IMR-90 (cell line): ENCODE data around the gene DOK6. TPM values are rescaled to one million over a fixed set of nuclear protein-coding genes. Genes with fewer than 3 reads are reported as not detected.
"Not testable (repeated sequence)": the region's sequence is repeated elsewhere in the genome, so short reads cannot be mapped to it uniquely, and the experiment has no call there.

Experiments
- ATAC-seq: fragments of 200-7000 bp; cut with Tn5 transposase; 2 replicates; pipeline ENCODE4 v1.9.1; 2020; ENCODE audit warnings: low read depth, mild to moderate bottlenecking, moderate library complexity
- BruUV-seq: library from RNA; stranded (reverse); fragments of 400-500 nt; replicated peaks from 2 replicates; lab custom pipeline; 2021; lab: Mats Ljungman, UMichigan
- CTCF ChIA-PET: fragments of 300-600 bp; formaldehyde crosslinking; extraction: SDS; loops from one replicate; lab custom pipeline; 2021; ENCODE audit warnings: antibody characterized with exemption; lab: Yijun Ruan, JAX
- POLR2A ChIA-PET: fragments of 300-600 bp; sonication (Branson Sonifier 250); formaldehyde crosslinking; loops from one replicate; lab custom pipeline; 2022; ENCODE audit warnings: antibody characterized with exemption; ENCODE audit not compliant: unreplicated experiment; lab: Charles Lee
- DNase-seq: peaks from one replicate; pipeline ENCODE4 v3.0.0; 2013
- H2AFZ ChIP-seq: replicated peaks from 2 replicates; pipeline ENCODE3; 2013; ENCODE audit warnings: low read length, mild to moderate bottlenecking; ENCODE audit not compliant: poor library complexity
- H2AK5ac ChIP-seq: 2 replicates; pipeline ENCODE4 v1.6.1; 2013; ENCODE audit warnings: low read depth, low read length, inconsistent platforms
- H2AK9ac ChIP-seq: replicated peaks from 2 replicates; pipeline ENCODE3; 2013; ENCODE audit warnings: mild to moderate bottlenecking, low read depth, low read length, moderate library complexity; ENCODE audit not compliant: poor library complexity
- H2BK120ac ChIP-seq: 2 replicates; pipeline ENCODE4 v1.6.1; 2013; ENCODE audit warnings: low read depth, low read length, inconsistent platforms
- H2BK15ac ChIP-seq: 3 replicates; pipeline ENCODE4 v1.6.1; 2013; ENCODE audit warnings: low read depth, low read length, inconsistent platforms
- H2BK20ac ChIP-seq: 2 replicates; pipeline ENCODE4 v1.6.1; 2013; ENCODE audit warnings: low read depth, mild to moderate bottlenecking, inconsistent platforms, low read length, moderate library complexity
- H2BK5ac ChIP-seq: 2 replicates; pipeline ENCODE4 v1.6.1; 2013; ENCODE audit warnings: mild to moderate bottlenecking, low read depth, low read length, inconsistent platforms; ENCODE audit not compliant: poor library complexity, severe bottlenecking
- H3K14ac ChIP-seq: replicated peaks from 2 replicates; pipeline ENCODE4 v1.6.1; 2013; ENCODE audit warnings: low read depth, low read length, inconsistent platforms
- H3K18ac ChIP-seq: 2 replicates; pipeline ENCODE4 v1.6.1; 2013; ENCODE audit warnings: low read depth, low read length, control low read depth
- H3K23ac ChIP-seq: 2 replicates; pipeline ENCODE4 v1.6.1; 2013; ENCODE audit warnings: low read depth, low read length, inconsistent platforms
- H3K27ac ChIP-seq: 2 replicates; pipeline ENCODE4 v1.5.1; 2013; ENCODE audit warnings: mild to moderate bottlenecking, control low read depth, low read length; ENCODE audit not compliant: insufficient read depth
- H3K27me3 ChIP-seq: 2 replicates; pipeline ENCODE4 v1.6.1; 2013; ENCODE audit warnings: low read length; ENCODE audit not compliant: control insufficient read depth, insufficient read depth
- H3K36me3 ChIP-seq: 2 replicates; pipeline ENCODE4 v1.6.1; 2013; ENCODE audit warnings: low read length, mixed read lengths; ENCODE audit not compliant: control insufficient read depth, insufficient read depth
- H3K4ac ChIP-seq: 2 replicates; pipeline ENCODE4 v1.6.1; 2013; ENCODE audit warnings: low read depth, low read length, inconsistent platforms
- H3K4me1 ChIP-seq: 2 replicates; pipeline ENCODE4 v1.6.1; 2013; ENCODE audit warnings: low read length, mixed read lengths; ENCODE audit not compliant: control insufficient read depth, insufficient read depth
- H3K4me2 ChIP-seq: 2 replicates; pipeline ENCODE4 v1.6.1; 2013; ENCODE audit warnings: low read depth, mild to moderate bottlenecking, control low read depth, low read length, moderate library complexity
- H3K4me3 ChIP-seq: 2 replicates; pipeline ENCODE4 v1.5.1; 2013; ENCODE audit warnings: low read depth, mild to moderate bottlenecking, control low read depth, low read length, moderate library complexity; ENCODE audit not compliant: insufficient read depth
- H3K56ac ChIP-seq: 2 replicates; pipeline ENCODE4 v1.6.1; 2013; ENCODE audit warnings: low read length, inconsistent platforms; ENCODE audit not compliant: insufficient read depth; ENCODE audit errors: extremely low read depth
- H3K79me1 ChIP-seq, 2 experiments: 2 replicates each; pipeline ENCODE4 v1.6.1; 2013; ENCODE audit warnings: low read length in 2 of 2, inconsistent platforms in 1 of 2, low read depth in 1 of 2
- H3K9ac ChIP-seq: 2 replicates; pipeline ENCODE4 v1.6.1; 2013; ENCODE audit warnings: low read depth, low read length, control low read depth
- H3K9me1 ChIP-seq: 2 replicates; pipeline ENCODE4 v1.6.1; 2013; ENCODE audit warnings: low read length, inconsistent platforms; ENCODE audit not compliant: insufficient read depth
- H3K9me3 ChIP-seq: 2 replicates; pipeline ENCODE4 v1.6.1; 2013; ENCODE audit warnings: low read length; ENCODE audit not compliant: control insufficient read depth, insufficient read depth
- H4K20me1 ChIP-seq: 2 replicates; pipeline ENCODE4 v1.6.1; 2013; ENCODE audit warnings: low read length, inconsistent platforms; ENCODE audit not compliant: insufficient read depth
- H4K5ac ChIP-seq: 2 replicates; pipeline ENCODE4 v1.6.1; 2013; ENCODE audit warnings: mild to moderate bottlenecking, low read depth, low read length, control low read depth
- H4K8ac ChIP-seq, 2 experiments: 2 replicates each; pipeline ENCODE4 v1.6.1; 2013; ENCODE audit warnings: low read depth in 2 of 2, low read length in 2 of 2, control low read depth in 1 of 2, inconsistent platforms in 1 of 2
- H4K91ac ChIP-seq: 2 replicates; pipeline ENCODE4 v1.6.1; 2013; ENCODE audit warnings: low read depth, low read length, inconsistent platforms; ENCODE audit not compliant: insufficient read depth
- WGBS, 2 experiments: methylation state at CpG; one replicate each; pipeline versions ENCODE4 v1.1.5 to v1.1.7; 2013; ENCODE audit warnings: missing lambda C conversion rate in 2 of 2; ENCODE audit not compliant: insufficient read length in 1 of 2; ENCODE audit errors: extremely low coverage in 2 of 2; 5-methylcytosine and 5-hydroxymethylcytosine counted together
- dilution Hi-C: fragments of 300-500 bp; cut with HindIII; formaldehyde crosslinking; loops from one replicate; pipeline ENCODE4 v1.14.3; 2018; ENCODE audit warnings: low sequenced_read_pairs; ENCODE audit not compliant: unreplicated experiment
- in situ Hi-C: fragments of 300-500 bp; cut with MboI; formaldehyde crosslinking; loops from 3 replicates; pipeline ENCODE4 v1.14.3; 2019; ENCODE audit warnings: low sequenced_read_pairs, inconsistent platforms, mixed read lengths
- intact Hi-C: fragments of 100-400 bp; cut with micrococcal nuclease; formaldehyde crosslinking; loops from 2 replicates; pipeline ENCODE4 v1.10.0; 2022
- polyA plus RNA-seq, 3 experiments: library from polyadenylated mRNA; depleted of rRNA; stranded (reverse); fragments of >200 nt; gene quantifications; 2 replicates each; pipeline ENCODE4 v1.2.3, GENCODE V29; 2012; ENCODE audit warnings: low replicate concordance in 1 of 3
- total RNA-seq: library from RNA; depleted of rRNA; stranded (reverse); fragments of >200 nt; gene quantifications from 2 replicates; pipeline ENCODE4 v1.2.3, GENCODE V29; 2012

DOK6 gene
- total and polyA plus RNA-seq, 2 of the 4 experiments (the other 2 are of a cell fraction): 1.9 to 2.7 TPM

- H4K8ac ChIP-seq, H3K18ac ChIP-seq, ATAC-seq, H2AK9ac ChIP-seq, H3K9me3 ChIP-seq, POLR2A ChIA-PET, intact Hi-C loops, in situ Hi-C loops, H3K4me1 ChIP-seq, H3K9ac ChIP-seq, H2AFZ ChIP-seq, H2AK5ac ChIP-seq, H3K4me3 ChIP-seq, H2BK5ac ChIP-seq, BruUV-seq, H2BK15ac ChIP-seq, H3K14ac ChIP-seq, dilution Hi-C loops, H3K79me1 ChIP-seq, H3K56ac ChIP-seq, H3K36me3 ChIP-seq, H3K4ac ChIP-seq, H3K4me2 ChIP-seq, H3K23ac ChIP-seq, H3K27ac ChIP-seq, H2BK20ac ChIP-seq, H4K5ac ChIP-seq, H4K20me1 ChIP-seq, H3K9me1 ChIP-seq, DNase-seq, H2BK120ac ChIP-seq, H3K27me3 ChIP-seq, H4K91ac ChIP-seq: not testable (repeated sequence)
- no CpG with 5 or more reads among the region's 5 CpGs for WGBS, 2 experiments
- CTCF ChIA-PET: interaction anchor here (1.4 kb wide), 1 partner anchor 14 kb away, joined by 3 read pairs; no protein-coding TSS in a partner anchor
These were observed 261.4 kb downstream of the DOK6 start for GRCh38 chr18:69662090-69662489.
